Measurements from ENCODE around the gene STXBP5L.

STXBP5L gene

DNA sequence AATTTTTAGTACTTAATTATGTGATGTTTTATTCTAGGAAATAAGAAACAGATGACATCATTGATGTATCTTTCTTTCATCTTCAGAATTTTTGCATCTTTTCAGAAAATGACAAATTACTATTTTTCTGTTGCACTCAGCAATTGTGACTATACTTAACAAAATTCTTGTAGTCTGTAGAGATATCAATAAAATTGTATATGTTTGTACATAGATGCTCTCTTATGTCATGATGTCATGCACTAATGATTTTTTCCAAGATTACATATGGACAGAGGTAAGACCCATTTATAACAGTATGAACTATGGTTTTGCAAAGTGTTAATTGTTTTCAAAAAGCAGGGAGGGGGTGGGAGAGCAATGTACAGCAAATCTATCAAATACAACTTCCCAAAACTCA lies 516.5 kb downstream of the STXBP5L start:
- TF ChIP-seq YY1 (IDR thresholded peaks at IDR 0.05; ENCODE audit: low read depth) (no peak), ZBTB7A (IDR thresholded peaks at IDR 0.05; ENCODE audit: low read depth) (no peak), TCF12 (IDR thresholded peaks at IDR 0.05; ENCODE audit: low read depth) (no peak), TEAD4 (IDR thresholded peaks at IDR 0.05) (no peak), CEBPB (IDR thresholded peaks at IDR 0.05) (no peak), TAF1 (IDR thresholded peaks at IDR 0.05; ENCODE audit: low read depth) (no peak), RAD21 (IDR thresholded peaks at IDR 0.05; ENCODE audit: low read depth) (no peak), CREB1 (IDR thresholded peaks at IDR 0.05; ENCODE audit: low read depth) (no peak), NFIC (IDR thresholded peaks at IDR 0.05) (no peak), EP300 (IDR thresholded peaks at IDR 0.05; ENCODE audit: borderline replicate concordance) (no peak)
- TF ChIP-seq, protein P1, sequence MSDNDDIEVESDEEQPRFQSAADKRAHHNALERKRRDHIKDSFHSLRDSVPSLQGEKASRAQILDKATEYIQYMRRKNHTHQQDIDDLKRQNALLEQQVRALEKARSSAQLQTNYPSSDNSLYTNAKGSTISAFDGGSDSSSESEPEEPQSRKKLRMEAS (IDR thresholded peaks at IDR 0.05), result no peak
- TF ChIP-seq, protein P2, sequence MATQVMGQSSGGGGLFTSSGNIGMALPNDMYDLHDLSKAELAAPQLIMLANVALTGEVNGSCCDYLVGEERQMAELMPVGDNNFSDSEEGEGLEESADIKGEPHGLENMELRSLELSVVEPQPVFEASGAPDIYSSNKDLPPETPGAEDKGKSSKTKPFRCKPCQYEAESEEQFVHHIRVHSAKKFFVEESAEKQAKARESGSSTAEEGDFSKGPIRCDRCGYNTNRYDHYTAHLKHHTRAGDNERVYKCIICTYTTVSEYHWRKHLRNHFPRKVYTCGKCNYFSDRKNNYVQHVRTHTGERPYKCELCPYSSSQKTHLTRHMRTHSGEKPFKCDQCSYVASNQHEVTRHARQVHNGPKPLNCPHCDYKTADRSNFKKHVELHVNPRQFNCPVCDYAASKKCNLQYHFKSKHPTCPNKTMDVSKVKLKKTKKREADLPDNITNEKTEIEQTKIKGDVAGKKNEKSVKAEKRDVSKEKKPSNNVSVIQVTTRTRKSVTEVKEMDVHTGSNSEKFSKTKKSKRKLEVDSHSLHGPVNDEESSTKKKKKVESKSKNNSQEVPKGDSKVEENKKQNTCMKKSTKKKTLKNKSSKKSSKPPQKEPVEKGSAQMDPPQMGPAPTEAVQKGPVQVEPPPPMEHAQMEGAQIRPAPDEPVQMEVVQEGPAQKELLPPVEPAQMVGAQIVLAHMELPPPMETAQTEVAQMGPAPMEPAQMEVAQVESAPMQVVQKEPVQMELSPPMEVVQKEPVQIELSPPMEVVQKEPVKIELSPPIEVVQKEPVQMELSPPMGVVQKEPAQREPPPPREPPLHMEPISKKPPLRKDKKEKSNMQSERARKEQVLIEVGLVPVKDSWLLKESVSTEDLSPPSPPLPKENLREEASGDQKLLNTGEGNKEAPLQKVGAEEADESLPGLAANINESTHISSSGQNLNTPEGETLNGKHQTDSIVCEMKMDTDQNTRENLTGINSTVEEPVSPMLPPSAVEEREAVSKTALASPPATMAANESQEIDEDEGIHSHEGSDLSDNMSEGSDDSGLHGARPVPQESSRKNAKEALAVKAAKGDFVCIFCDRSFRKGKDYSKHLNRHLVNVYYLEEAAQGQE (IDR thresholded peaks at IDR 0.05; ENCODE audit: low read depth), result no peak

DNA sequence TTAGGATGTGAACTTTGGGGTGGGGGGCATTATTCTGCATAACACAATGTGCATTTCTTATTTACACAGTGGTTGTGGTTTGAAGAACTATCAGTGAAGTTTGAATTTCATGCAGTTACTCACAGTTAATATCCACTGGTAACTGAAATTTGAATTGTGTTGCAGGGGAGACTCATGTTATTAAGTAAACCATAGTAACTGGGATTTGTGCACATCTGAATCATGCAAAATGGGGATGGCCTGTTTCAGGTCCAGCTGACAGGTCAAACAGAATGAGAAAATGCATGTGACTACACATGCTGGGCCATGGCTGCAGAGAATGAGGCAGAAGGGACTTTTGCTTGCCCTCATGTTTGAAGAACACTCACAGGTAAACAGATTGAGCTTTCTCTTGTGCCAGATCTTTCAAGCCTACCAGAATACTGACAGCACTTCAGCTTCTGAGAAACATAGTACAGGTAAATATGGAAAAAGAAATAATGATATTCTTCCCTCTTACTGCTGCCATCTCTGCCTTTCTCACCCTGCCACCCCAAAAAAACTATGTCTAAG lies 522.7 kb downstream of the STXBP5L start:
- TF ChIP-seq NFIC (IDR thresholded peaks at IDR 0.05) (no peak), CREB1 (IDR thresholded peaks at IDR 0.05; ENCODE audit: low read depth) (no peak), RAD21 (IDR thresholded peaks at IDR 0.05; ENCODE audit: low read depth) (no peak), ZBTB7A (IDR thresholded peaks at IDR 0.05; ENCODE audit: low read depth) (no peak), YY1 (IDR thresholded peaks at IDR 0.05; ENCODE audit: low read depth) (no peak), EGR1 (IDR thresholded peaks at IDR 0.05) (no peak), EP300 (IDR thresholded peaks at IDR 0.05; ENCODE audit: borderline replicate concordance) (no peak), FOXM1 (IDR thresholded peaks at IDR 0.05; ENCODE audit: borderline replicate concordance, low read depth) (no peak), TEAD4 (IDR thresholded peaks at IDR 0.05) (no peak), TCF12 (IDR thresholded peaks at IDR 0.05; ENCODE audit: low read depth) (no peak), TAF1 (IDR thresholded peaks at IDR 0.05; ENCODE audit: low read depth) (no peak), CEBPB (IDR thresholded peaks at IDR 0.05) (no peak)
- TF ChIP-seq, protein P2 (IDR thresholded peaks at IDR 0.05; ENCODE audit: low read depth), result no peak
- TF ChIP-seq, protein P3, sequence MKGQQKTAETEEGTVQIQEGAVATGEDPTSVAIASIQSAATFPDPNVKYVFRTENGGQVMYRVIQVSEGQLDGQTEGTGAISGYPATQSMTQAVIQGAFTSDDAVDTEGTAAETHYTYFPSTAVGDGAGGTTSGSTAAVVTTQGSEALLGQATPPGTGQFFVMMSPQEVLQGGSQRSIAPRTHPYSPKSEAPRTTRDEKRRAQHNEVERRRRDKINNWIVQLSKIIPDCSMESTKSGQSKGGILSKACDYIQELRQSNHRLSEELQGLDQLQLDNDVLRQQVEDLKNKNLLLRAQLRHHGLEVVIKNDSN (IDR thresholded peaks at IDR 0.05), result no peak
- TF ChIP-seq, protein P1 (IDR thresholded peaks at IDR 0.05), result no peak

DNA sequence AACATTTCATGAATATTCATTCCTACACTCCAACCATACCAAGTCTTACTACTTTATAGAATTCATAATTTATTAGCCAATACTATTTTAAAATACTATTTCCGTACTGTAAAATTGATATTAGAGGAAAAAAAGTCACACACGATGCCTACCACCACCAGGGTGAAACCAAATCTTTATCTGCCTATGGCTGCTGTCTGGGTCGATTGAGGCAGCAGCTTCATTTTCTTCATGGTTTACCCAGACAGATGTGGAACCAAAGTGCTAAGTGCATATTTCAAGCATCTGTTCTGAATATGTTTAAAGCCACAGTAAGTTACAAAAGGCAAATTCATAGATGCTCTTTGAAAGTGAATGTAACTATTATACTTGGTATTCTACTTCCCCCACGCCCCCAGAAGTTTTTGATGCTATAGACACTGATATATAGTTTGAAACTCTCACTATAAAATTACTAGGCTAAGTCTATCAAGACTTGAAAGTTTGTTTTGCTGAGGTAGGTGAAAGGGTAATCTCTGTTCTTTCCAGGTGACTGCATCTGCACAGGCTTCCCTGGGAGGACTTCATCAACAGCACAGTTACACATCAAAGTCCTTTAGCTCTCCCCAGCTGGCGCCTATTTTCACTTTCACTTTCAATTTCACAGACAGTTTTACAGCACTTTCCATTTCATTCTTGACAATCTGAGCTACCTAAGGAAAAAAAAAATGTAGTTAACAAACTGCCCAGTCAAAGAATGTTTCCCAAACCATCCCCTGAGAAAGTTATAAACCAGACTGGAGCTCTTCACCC lies 523.9 kb downstream of the STXBP5L start:
- TF ChIP-seq TCF12 (IDR thresholded peaks at IDR 0.05; ENCODE audit: low read depth) (no peak), RAD21 (IDR thresholded peaks at IDR 0.05; ENCODE audit: low read depth) (no peak), TAF1 (IDR thresholded peaks at IDR 0.05; ENCODE audit: low read depth) (no peak), CEBPB (IDR thresholded peaks at IDR 0.05) (no peak), FOXM1 (IDR thresholded peaks at IDR 0.05; ENCODE audit: borderline replicate concordance, low read depth) (no peak), NFIC (IDR thresholded peaks at IDR 0.05) (no peak), ZBTB7A (IDR thresholded peaks at IDR 0.05; ENCODE audit: low read depth) (no peak), YY1 (IDR thresholded peaks at IDR 0.05; ENCODE audit: low read depth) (no peak), CREB1 (IDR thresholded peaks at IDR 0.05; ENCODE audit: low read depth) (no peak), TEAD4 (IDR thresholded peaks at IDR 0.05) (no peak), EGR1 (IDR thresholded peaks at IDR 0.05) (no peak)
- TF ChIP-seq, protein P3 (IDR thresholded peaks at IDR 0.05), result no peak
- TF ChIP-seq, protein P2 (IDR thresholded peaks at IDR 0.05; ENCODE audit: low read depth), result no peak
- TF ChIP-seq, protein P1 (IDR thresholded peaks at IDR 0.05), result no peak

Measured in Ishikawa (cell line).